HS-5 (cell line): ENCODE measurements around the gene FAM3D.

Experiments
- DNase-seq: peaks from one replicate; pipeline ENCODE4 v3.0.0-alpha.2; 2012; ENCODE audit warnings: low read depth

The FAM3D gene

GRCh38 chr3:58654466-58654865 lies 12.1 kb downstream of the FAM3D start:
- DNase-seq, result no peak

DNA sequence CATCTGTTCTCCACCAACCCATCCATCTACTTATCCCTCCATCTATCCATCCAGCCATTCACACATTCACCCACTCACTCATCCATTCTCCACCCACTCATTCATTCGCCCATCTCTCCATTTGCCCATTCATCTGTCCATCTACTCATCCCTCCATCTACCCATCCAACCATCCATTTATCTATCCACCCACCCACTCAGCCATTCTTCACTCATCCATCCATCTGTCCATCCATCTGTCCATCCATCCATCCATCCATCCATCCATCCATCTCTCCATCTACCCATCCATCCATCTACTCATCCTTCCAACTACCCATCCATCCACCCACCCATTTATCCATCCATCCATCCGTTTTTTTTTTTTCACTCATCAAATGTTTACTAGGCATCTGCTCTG lies 13.9 kb downstream of the FAM3D start:
- DNase-seq, result no peak

DNA sequence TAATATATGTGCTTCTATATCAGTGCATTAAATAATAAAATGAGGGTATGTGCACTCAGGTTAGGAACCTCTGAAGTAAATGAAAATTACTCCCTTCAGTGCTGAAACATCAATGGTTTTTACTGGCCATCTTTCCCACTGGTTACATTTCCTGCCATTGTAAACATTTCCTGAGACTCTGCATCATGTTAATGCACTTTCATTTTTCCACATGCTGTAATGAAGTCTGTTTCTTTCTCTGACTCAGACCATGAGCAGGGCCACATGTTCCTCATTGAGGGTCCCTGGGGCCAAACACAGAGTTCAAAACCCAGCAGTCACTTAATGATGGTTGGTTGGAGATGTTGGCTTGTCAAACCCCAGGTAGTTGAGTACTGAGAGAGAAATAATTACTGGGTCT lies 15.3 kb downstream of the FAM3D start:
- no peak for DNase-seq

DNA sequence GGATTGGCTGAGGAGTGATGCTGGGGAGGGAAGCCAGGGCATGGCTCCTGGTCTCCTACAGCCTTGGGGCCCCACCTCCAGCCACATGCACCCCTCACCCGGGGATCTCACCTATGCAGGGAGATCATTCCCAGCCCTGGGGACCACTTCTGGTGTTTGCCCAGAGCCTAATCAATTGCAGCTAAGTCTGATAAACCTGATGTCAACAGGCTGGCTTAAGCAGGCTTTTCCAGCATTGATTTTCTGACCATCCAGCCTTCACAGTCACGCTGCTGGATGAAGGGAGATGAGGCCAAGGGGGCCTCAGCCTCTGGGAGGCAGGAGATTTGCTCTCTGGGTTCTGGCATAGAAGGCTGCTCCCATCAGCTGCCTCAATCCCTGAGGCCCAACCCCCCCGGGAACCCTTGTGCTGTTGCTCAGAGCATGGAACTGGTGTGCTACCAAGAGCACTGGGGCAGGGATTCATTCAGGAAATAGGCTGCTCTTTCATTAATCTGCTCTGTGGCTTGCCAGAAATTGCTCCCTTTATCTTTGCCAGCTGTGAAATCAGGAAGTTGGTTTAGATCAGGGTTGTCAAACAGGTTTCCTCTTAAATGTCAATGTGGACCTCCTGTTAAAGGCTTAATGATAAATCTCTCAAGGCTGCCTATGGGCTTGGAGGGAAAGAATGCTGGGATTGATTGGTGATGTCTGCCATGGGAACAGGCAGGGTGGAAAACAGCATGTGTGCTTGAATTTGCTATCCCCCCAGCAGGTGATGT lies 19.0 kb downstream of the FAM3D start:
- no peak for DNase-seq

- no peak for DNase-seq
Measured at GRCh38 chr3:58646503-58646902, 20.1 kb downstream of the FAM3D start.

- DNase-seq, result no peak
Measured at GRCh38 chr3:58645726-58646125, 20.8 kb downstream of the FAM3D start.

- no peak for DNase-seq
Measured at GRCh38 chr3:58642846-58643245, 23.7 kb downstream of the FAM3D start.

- DNase-seq, result peak; percentile 35
Measured at GRCh38 chr3:58640700-58641372, 25.7 kb downstream of the FAM3D start.

DNA sequence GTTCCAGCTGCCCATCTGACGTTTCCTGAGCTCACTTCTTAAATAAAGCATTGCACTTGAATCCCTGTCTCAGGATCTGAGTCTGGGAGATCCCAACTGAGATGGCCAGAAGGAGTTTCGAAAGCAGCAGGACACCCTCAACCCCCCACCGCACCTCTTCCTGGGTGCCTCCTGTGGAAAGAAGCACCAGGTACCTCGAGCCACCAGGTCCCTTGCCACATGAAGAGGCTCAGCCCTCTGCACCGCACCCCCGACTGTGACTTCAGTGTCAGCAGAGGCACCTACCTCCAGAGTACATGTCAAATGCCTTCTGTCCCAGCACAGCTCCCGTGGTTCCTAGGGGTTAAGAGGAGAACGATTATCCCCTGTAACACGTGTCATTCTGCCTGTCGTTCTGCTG lies 26.7 kb downstream of the FAM3D start:
- DNase-seq, result no peak

DNA sequence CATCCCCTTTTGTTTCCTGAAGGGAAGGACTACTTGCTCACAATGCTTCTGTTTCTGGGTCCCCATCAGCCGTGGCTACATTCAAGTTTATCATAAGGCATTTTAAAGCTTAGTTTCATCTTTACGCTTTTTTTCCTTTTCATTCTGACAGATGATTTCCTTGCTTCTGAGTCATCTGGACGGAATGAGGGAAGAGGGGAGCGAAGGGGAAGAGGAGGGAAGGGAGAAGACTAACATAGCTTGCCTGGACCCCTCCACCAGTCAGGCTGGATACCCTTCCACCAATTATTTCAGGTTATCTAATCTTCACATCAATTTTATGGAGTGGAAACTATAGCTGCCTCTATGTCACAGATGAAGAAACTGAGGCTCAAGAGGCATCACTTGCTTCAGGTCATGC lies 27.6 kb downstream of the FAM3D start:
- DNase-seq, result no peak

DNA sequence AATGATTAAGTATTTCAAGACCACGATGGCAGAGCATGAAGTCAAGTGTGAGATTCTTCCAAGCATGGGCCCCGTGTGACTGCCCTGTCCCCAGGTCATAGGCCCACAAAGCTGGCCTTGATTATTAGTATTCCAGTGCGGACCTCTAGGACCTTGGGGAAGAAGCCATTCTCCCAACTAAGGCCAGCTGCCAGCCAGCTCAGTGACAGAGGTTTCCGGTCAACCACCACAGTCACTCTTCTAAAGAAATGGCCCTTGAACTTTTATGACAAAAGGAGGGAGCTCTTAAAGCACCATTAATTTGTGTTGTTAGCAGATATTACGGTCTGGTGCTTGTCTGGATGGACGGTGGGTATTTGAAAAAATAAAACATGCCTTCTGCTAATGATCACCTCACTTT lies 28.0 kb downstream of the FAM3D start:
- DNase-seq, result no peak

DNA sequence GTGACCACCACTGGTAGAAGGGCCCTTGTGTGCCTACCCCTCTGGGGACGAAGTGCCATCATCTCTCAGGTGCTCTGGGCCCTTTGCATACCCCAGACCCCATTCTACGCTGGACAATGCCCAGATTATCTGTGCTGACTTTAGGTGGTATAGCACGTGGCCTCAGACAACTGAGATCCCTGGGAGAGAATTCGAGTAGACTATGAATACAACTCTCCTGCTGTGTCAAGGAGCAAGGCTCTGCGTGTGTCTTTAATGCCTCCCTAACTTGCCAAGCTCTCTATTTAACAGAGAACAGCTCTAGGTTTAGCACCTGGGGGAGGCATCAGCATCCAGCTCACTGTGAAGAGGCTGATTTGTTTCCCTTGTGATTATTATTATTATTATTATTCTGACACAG lies 29.1 kb downstream of the FAM3D start:
- DNase-seq, result no peak

DNA sequence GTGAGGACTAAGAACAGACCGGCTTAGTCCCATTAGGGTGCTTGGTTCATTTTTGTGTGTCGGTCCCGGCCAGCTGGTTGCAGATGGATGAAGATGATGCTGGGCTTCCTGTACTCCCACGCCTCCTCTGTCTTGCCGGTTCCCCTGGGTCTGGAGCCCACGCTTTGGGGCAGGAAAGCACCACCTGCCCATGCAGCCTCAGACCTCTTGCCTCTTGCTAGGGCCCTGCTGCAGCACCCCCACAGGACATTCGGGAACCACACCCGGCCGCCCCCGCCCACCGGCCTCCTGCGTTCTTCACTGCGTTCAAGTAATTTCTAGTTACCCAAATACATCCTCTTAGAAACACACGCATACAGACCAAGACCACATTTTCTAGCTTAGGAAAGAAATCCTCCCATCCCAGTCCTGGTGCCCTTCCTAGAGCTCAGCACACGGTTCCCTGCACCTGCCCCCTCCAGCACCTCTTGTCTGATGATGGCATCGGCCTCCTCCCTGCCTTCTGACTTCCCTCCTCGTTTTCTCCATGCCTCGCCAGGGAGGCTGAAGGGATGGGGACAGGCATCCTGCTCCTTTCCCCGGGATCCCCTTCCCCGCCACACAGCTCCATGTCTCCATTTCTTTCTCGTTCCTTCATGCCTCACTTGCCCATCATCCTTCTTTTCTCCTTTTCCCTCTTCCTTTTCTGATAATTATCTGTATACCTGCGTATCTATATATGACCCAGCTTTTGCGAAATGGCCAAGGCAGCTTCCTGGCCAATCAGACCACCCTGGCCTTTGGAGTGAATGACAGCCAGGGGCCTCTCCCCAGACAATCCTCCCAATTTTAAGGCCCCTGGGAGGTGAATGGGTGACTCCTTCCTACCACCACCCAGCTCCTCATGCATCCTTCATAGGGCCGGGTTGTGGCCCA lies 30.9 kb downstream of the FAM3D start:
- no peak for DNase-seq

- DNase-seq, result no peak
Measured at GRCh38 chr3:58633157-58633865, 33.3 kb downstream of the FAM3D start.

DNA sequence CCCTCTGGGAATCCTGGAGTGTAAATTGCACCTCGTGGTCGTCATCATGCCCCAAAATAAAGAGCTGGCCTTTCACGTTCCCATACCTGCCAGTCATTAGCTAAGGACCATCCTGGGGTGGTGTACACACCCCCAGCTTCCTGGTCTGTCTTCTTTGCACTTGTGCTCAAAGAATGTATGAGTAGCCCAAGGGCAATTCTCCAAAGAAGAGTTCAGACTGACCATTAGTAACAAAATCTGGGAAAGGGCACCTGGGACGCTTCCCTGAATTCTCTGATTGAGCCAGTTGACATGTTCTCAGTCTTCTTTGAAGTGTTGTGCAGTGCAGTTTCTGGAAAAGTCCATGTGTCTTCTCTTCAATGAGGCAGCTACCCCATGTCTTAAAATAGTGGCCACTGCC lies 34.8 kb downstream of the FAM3D start:
- no peak for DNase-seq

GRCh38 chr3:58630710-58631092 lies 35.9 kb downstream of the FAM3D start:
- no peak for DNase-seq

DNA sequence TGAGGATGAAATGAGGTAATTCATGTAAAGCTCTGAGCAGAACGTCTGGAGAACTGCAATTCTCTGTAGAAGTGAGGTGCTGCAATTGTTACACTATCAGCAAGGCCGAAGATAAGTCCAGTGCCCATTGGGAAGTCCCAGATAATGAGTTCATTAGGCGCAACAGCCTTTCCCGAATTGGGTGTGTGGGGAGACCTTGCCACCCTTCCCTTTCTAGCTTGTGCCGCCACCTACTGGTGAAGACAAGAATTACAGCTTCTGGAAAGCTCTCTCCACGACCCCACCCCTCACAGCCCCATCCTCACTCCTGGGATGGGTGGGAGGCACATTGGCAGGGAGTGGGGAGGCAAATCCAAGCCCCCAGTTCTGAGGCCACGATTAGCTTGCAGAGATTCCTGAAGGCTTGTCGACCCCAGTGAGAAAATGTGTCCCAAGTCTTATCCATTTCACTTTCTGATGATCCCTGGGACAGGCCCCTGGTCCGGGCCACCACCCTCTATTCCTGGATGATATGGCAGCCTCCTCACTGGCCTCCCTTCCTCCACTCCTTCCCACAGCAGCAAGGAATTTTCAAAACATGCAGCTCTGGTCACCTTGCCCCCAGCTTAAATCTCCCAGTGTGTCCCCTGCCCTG lies 36.4 kb downstream of the FAM3D start:
- peak; percentile 37 for DNase-seq

DNA sequence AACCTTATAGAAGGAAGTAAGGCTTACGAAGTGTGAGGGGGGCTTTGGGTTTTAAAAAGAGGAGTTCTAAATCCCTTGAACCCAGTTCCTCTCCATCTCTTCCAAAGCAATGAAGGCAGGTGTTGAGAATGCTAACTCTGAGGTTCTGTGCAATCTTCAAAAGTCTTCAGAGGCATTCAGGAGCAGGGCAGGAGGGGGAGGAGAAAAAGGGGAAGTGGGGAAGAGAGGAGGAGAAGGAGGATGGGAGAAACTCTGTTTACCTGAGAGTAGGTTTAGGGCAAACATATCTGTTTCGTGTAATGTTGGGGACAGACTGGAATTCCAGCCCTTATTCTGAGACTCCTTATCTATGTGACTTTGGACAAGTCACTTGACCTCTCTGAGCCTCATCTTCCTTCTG lies 36.9 kb downstream of the FAM3D start:
- no peak for DNase-seq

- peak; percentile 89 for DNase-seq
Measured at GRCh38 chr3:58628823-58629562, 37.6 kb downstream of the FAM3D start.

DNA sequence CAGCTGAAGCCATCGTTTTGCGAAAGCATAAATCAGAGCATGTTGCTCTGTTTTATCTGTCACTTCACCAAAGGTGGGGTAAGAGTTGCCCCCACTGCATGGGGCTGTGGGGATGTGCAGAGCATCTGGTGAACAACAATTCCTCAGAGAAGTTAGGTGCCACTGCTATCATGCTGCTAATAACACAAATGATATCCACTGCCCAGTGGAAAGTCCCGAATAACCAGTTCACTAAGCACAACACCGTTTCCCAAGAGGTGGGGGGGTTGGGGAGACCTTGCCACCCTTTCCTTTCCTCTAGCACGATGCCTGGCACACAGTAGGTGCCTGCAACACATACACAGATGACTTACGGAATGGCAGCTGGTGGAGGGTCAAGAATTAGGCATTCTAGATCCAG lies 38.6 kb downstream of the FAM3D start:
- no peak for DNase-seq

DNA sequence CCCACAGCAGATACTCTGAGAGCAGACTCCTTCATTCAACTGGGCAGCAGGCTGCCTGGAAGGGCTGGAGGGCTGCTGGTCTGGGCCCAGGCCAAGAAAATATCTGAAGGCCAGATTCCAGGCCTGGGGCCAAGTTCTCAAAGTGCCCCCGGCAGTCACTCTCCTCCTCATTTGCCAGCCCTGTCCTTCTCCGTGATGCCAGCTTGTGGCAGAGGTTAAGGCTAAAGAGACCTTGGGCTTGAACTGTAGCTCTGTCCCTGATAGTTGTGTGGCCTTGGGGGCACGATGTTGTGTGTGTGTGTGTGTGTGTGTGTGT lies 39.0 kb downstream of the FAM3D start:
- DNase-seq, result no peak
